HG02970 (cell line): ENCODE data around the gene C6orf163.
A peak's percentile ranks its signal among the peaks of the same experiment; 100 is the strongest.

Experiments
- ATAC-seq: cut with Tn5 transposase; IDR thresholded peaks from one replicate; pipeline ENCODE4 v1.9.1; 2021; ENCODE audit warnings: mild to moderate bottlenecking, moderate library complexity, moderate number of reproducible peaks; ENCODE audit not compliant: unreplicated experiment, low FRiP score

C6orf163 gene

DNA sequence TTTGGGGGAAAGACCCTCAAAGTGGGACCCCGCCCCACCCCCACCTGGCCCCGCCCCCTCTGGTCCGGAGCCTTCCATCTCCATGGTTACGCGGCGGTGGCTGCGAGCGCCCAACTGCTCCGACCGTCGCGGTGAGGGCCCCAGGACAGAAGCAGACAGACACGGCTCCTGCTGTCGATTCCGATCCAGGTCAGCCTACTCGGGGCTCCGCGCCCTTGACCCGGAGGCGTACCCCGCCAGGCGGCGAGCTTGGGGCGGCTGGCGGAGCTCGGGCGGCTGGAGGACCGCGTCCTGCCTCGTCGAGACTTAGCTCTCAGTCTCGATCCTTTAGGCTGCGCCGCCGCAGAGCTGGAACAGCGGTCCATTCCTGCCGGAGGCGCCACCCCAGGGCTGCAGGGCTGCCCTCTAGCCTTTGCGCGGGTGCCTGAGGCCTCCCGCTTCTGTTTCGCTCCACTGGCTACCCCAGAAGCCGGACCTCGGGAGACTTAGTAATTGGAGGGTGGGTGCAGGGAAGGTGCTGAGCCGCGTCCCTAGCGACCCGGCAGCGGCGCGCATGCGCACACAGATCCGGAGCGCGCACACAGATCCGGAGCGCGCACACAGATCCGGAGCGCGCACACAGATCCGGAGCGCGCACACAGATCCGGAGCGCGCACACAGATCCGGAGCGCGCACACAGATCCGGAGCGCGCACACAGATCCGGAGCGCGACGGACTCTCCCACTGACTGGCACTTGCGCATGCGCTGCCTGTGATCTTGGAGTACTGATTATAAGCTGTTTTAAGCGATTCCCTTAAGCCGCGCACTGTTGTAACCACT, 63.5 kb downstream of the C6orf163 start, which contains the start of gene CFAP206:
Gene CFAP206 (plus strand): TSS at position 72 of the 820 bp plus-strand sequence. CDS start 1,868 bp downstream, outside the sequence.
- peak; percentile 80 for ATAC-seq

GRCh38 chr6:87408721-87409155, 64.1 kb downstream of the C6orf163 start:
- ATAC-seq = no peak
